Gastrocnemius medialis (tissue), 4 donors: ENCODE results near the gene PPDPF.

Experiments
- POLR2A ChIP-seq, 2 donors: fragments of 450-650 bp; IDR thresholded peaks; one replicate each; pipeline ENCODE4 v1.6.1; 2017; ENCODE audit warnings: antibody characterized with exemption in 2 of 2, mild to moderate bottlenecking in 2 of 2, moderate library complexity in 2 of 2
- TF ChIP-seq, protein P1 (sequence below), 5 experiments: fragments of 450-650 bp in 3 of 5; fragments of 200-600 bp in 2 of 5; sonication (generic) in 2 of 5; IDR thresholded peaks in 4 of 5; conservative IDR thresholded peaks in 1 of 5; 1 replicate in 4 of 5; 2 replicates in 1 of 5; pipeline ENCODE4 v1.5.1; 2016 to 2019; ENCODE audit warnings: antibody characterized with exemption in 5 of 5, mild to moderate bottlenecking in 3 of 5, moderate library complexity in 3 of 5

DNA sequence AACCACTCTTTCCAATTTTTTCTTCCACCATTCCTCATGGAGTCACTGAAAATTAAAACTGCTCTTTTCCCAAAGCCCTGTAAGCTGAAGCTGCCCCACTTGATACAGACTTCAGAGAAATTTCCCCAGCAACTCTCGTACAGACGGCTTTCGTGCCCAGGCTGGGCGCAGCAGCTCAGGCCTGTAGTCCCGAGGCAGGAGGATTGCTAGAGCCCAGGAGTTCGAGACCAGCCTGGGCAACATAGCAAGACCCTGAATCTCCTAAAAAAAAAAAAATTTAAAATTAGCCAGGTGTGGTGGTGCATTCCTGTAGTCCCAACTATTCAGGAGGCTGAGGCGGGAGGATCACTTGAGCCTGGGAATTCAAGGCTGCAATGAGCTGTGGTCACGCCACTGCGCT, 6.6 kb downstream of the PPDPF start:
- TF ChIP-seq, protein P1, sequence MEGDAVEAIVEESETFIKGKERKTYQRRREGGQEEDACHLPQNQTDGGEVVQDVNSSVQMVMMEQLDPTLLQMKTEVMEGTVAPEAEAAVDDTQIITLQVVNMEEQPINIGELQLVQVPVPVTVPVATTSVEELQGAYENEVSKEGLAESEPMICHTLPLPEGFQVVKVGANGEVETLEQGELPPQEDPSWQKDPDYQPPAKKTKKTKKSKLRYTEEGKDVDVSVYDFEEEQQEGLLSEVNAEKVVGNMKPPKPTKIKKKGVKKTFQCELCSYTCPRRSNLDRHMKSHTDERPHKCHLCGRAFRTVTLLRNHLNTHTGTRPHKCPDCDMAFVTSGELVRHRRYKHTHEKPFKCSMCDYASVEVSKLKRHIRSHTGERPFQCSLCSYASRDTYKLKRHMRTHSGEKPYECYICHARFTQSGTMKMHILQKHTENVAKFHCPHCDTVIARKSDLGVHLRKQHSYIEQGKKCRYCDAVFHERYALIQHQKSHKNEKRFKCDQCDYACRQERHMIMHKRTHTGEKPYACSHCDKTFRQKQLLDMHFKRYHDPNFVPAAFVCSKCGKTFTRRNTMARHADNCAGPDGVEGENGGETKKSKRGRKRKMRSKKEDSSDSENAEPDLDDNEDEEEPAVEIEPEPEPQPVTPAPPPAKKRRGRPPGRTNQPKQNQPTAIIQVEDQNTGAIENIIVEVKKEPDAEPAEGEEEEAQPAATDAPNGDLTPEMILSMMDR (IDR thresholded peaks at IDR 0.05 in 4 of 5, conservative IDR thresholded peaks at IDR 0.05 in 1 of 5), result no peak
- TF ChIP-seq POLR2A (IDR thresholded peaks at IDR 0.05), result no peak
